HG03139 (cell line): ENCODE measurements around the gene MTA1.

ENCODE experiments used
- ATAC-seq: cut with Tn5 transposase; IDR thresholded peaks from one replicate; pipeline ENCODE4 v1.9.1; 2021; ENCODE audit not compliant: unreplicated experiment

MTA1 gene

GRCh38 chr14:105519946-105520698, 100.5 kb downstream of the MTA1 start:
- no peak for ATAC-seq
